ENCODE data around the gene GCK.

The GCK gene

GRCh38 chr7:44217852-44218402 is 28.7 kb upstream of the GCK start:
- Histone ChIP-seq H3K4me3 (no peak overlapping the region), H3K27me3 (peaks cover 0 to 29% of the 10 kb centered on the region in 2 donors), H3K4me1 (no peaks in the 10 kb centered on the region), H3K27ac (no peak overlapping the region), H3K9me3 (peaks cover 0 to 11% (median 7%) of the 10 kb centered on the region in 3 donors), H3K36me3 (peaks cover 2 to 21% (median 5%) of the 10 kb centered on the region in 3 donors)
- peak in 1 of 2 donors; percentile 48 for DNase-seq
- intact Hi-C loops (cut with DNase I; ENCODE audit: low total_unique reads): no loop called here
- no peak for TF ChIP-seq CTCF (IDR thresholded peaks at IDR 0.05)

DNA sequence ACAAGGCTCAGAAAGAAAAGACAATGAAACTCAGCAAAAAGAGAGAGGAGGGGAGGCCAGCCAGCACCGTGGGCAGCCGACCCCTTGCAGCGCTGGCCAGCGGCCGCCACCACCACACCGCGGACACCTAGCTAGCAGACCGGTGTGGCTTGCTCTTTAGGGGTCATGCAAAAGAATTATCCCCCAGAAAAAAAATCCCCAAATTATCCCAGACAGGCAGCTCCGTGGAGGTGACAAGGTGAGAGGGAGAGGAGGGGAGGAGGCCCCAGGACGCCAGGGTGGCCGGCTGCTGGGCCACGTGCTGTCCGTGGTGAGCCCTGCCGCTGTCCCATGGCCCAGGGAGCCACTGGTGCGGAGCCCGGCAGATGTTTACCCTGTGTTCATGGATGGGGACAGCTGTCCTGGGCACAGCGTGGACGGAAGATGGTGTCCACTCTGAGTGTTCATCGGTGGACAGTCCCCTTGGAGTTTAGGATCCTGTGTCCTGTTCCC is 28.0 kb upstream of the GCK start:
- TF ChIP-seq CTCF (IDR thresholded peaks at IDR 0.05): no peak
- H3K36me3 ChIP-seq: peaks cover 9 to 27% (median 11%) of the 10 kb centered on the region in 3 donors
- peak in 1 of 2 donors; percentile 51 for DNase-seq

GRCh38 chr7:44216521-44217222 is 27.4 kb upstream of the GCK start:
- peak in 1 of 2 donors; percentile 41 for DNase-seq
- intact Hi-C loops (cut with DNase I; ENCODE audit: low total_unique reads): no loop called here
- no peak for TF ChIP-seq CTCF (IDR thresholded peaks at IDR 0.05)

More for the DNA sequence above, 28.0 kb upstream of the GCK start:
- Histone ChIP-seq H3K9me3 (peaks cover 0 to 11% (median 7%) of the 10 kb centered on the region in 3 donors), H3K4me1 (no peaks in the 10 kb centered on the region), H3K27me3 (peaks cover 0 to 29% of the 10 kb centered on the region in 2 donors), H3K4me3 (no peak overlapping the region), H3K27ac (no peak overlapping the region)
- intact Hi-C loops (cut with DNase I; ENCODE audit: low total_unique reads): no loop called here

GRCh38 chr7:44216019-44216418 is 26.8 kb upstream of the GCK start:
- peak in 1 of 2 donors; percentile 32 for DNase-seq
- peaks cover 22 to 40% (median 24%) of the 10 kb centered on the region in 3 donors for H3K36me3 ChIP-seq
- peaks cover 0 to 11% (median 7%) of the 10 kb centered on the region in 3 donors for H3K9me3 ChIP-seq
- no peak overlapping the region for H3K4me3 ChIP-seq
- no peaks in the 10 kb centered on the region for H3K4me1 ChIP-seq
- intact Hi-C loops (cut with DNase I; ENCODE audit: low total_unique reads): no loop called here
- H3K27me3 ChIP-seq: peaks cover 0 to 29% of the 10 kb centered on the region in 2 donors
- no peak for TF ChIP-seq CTCF (IDR thresholded peaks at IDR 0.05)
- no peak overlapping the region for H3K27ac ChIP-seq

More at GRCh38 chr7:44216521-44217222, 27.4 kb upstream of the GCK start:
- peaks cover 15 to 33% (median 17%) of the 10 kb centered on the region in 3 donors for H3K36me3 ChIP-seq
- peaks cover 0 to 11% (median 7%) of the 10 kb centered on the region in 3 donors for H3K9me3 ChIP-seq
- H3K27ac ChIP-seq: no peak overlapping the region
- peaks cover 0 to 29% of the 10 kb centered on the region in 2 donors for H3K27me3 ChIP-seq
- H3K4me3 ChIP-seq: no peak overlapping the region
- H3K4me1 ChIP-seq: no peaks in the 10 kb centered on the region

DNA sequence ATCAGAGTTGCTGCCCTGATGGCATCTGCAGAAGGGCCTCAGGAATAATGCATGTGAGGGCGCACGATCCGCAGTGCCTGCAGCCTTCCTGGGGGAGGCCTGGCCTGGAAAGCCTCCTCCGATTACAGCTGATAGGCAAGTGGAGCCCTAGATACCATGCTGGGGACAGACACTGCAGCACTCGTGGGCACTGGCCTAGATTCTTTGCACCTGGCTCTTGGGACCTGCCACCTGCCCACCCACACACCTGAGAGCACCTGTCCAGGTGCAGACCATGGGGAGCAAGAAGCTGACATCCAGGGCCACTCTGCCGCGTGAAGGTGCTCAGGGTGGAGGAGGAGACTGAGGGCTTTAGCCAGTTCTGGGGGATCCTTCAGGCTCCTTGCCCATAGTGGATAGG is 26.3 kb upstream of the GCK start:
- Histone ChIP-seq H3K27ac (no peak overlapping the region), H3K36me3 (peaks cover 26 to 45% (median 29%) of the 10 kb centered on the region in 3 donors), H3K27me3 (peaks cover 0 to 27% of the 10 kb centered on the region in 2 donors), H3K9me3 (peaks cover 0 to 11% (median 7%) of the 10 kb centered on the region in 3 donors), H3K4me1 (no peaks in the 10 kb centered on the region), H3K4me3 (no peak overlapping the region)
- intact Hi-C loops (cut with DNase I; ENCODE audit: low total_unique reads): no loop called here
- TF ChIP-seq CTCF (IDR thresholded peaks at IDR 0.05): no peak
- DNase-seq: peak in 1 of 2 donors; percentile 34

All from tibial artery (tissue), 4 donors.